HCT116 (cell line): ENCODE data around the gene FBH1. TPM values are rescaled to one million over a fixed set of nuclear protein-coding genes. Genes with fewer than 3 reads are reported as not detected.

Experiments used
- ATAC-seq: fragments of 200-7000 bp; cut with Tn5 transposase; 2 replicates; pipeline ENCODE4 v1.9.1; 2020; ENCODE audit warnings: mild to moderate bottlenecking, moderate library complexity
- BruUV-seq: library from RNA; stranded (reverse); fragments of 400-500 nt; replicated peaks from 2 replicates; lab custom pipeline; 2021; lab: Mats Ljungman, UMichigan
- CTCF ChIA-PET: fragments of 300-600 bp; sonication (Branson Sonifier 250); formaldehyde crosslinking; loops from one replicate; lab custom pipeline; 2021; ENCODE audit warnings: antibody characterized with exemption; lab: Charles Lee
- POLR2A ChIA-PET: fragments of 300-600, 350-600 bp; sonication (Branson Sonifier 250); formaldehyde crosslinking; loops from one replicate; lab custom pipeline; 2021; ENCODE audit warnings: antibody characterized with exemption; lab: Charles Lee
- RAD21 ChIA-PET, 2 experiments: fragments of 300-600 bp; sonication (Branson Sonifier 250); formaldehyde crosslinking; loops; one replicate each; lab custom pipeline; 2023; ENCODE audit warnings: low total read pairs in 2 of 2; ENCODE audit not compliant: uncharacterized antibody in 2 of 2, unreplicated experiment in 2 of 2, low non-redundant PET in 1 of 2; lab: Charles Lee
- DNase-seq: peaks from one replicate; pipeline ENCODE4 v3.0.0-alpha.2; 2010; ENCODE audit warnings: low read depth, low spot score
- H2AFZ ChIP-seq: fragments of 200-600 bp; shearing (Covaris generic), sonication (generic); 2 replicates; pipeline ENCODE4 v1.6.1; 2017; ENCODE audit warnings: low read depth, mixed run types, mixed read lengths, antibody characterized with exemption, low read length; ENCODE audit not compliant: poor library complexity, severe bottlenecking
- H3K27ac ChIP-seq: 2 replicates; pipeline ENCODE4 v1.5.1; 2012; ENCODE audit warnings: low read depth, low read length
- H3K27me3 ChIP-seq: fragments of 200-600 bp; sonication (generic); 2 replicates; pipeline ENCODE4 v1.6.1; 2016; ENCODE audit warnings: mixed run types, low read length, mixed read lengths; ENCODE audit not compliant: insufficient read depth
- H3K36me3 ChIP-seq, 2 experiments: fragments of 200-500 bp in 1 of 2; fragments of 200-600 bp in 1 of 2; sonication (Bioruptor generic) in 1 of 2; sonication (generic) in 1 of 2; 2 replicates each; pipeline versions ENCODE4 v1.5.1 to v1.6.1; 2014 to 2016; ENCODE audit warnings: low read length in 2 of 2, inconsistent platforms in 1 of 2, mixed read lengths in 1 of 2, mixed run types in 1 of 2; ENCODE audit not compliant: insufficient read depth in 2 of 2, control insufficient read depth in 1 of 2
- H3K4me1 ChIP-seq, 2 experiments: fragments of 200-600 bp in 1 of 2; sonication (generic) in 1 of 2; 2 replicates each; pipeline versions ENCODE4 v1.5.1 to v1.6.1; 2012 to 2017; ENCODE audit warnings: low read length in 2 of 2, inconsistent platforms in 1 of 2, mild to moderate bottlenecking in 1 of 2, mixed read lengths in 1 of 2, mixed run types in 1 of 2, moderate library complexity in 1 of 2; ENCODE audit not compliant: insufficient read depth in 2 of 2, control insufficient read depth in 1 of 2
- H3K4me2 ChIP-seq: fragments of 200-600 bp; sonication (generic); 2 replicates; pipeline ENCODE4 v1.6.1; 2017; ENCODE audit warnings: mixed run types, low read length, mixed read lengths
- H3K4me3 ChIP-seq, 2 experiments: fragments of 200-600 bp in 1 of 2; sonication (generic) in 1 of 2; replicated peaks in 1 of 2; 2 replicates each; pipeline ENCODE4 v1.5.1; 2011 to 2016; ENCODE audit warnings: low read length in 2 of 2, control low read depth in 1 of 2, low read depth in 1 of 2, mild to moderate bottlenecking in 1 of 2, mixed read lengths in 1 of 2, mixed run types in 1 of 2
- H3K79me2 ChIP-seq: fragments of 200-600 bp; sonication (generic); 2 replicates; pipeline ENCODE4 v1.6.1; 2017; ENCODE audit warnings: mild to moderate bottlenecking, mixed run types, low read length, moderate library complexity, mixed read lengths; ENCODE audit not compliant: insufficient read depth
- H3K9ac ChIP-seq: fragments of 200-600 bp; sonication (generic); 2 replicates; pipeline ENCODE4 v1.6.1; 2016; ENCODE audit warnings: low read length, mixed read lengths
- H3K9me2 ChIP-seq: fragments of 200-600 bp; sonication (generic), shearing (Covaris generic); 2 replicates; pipeline ENCODE4 v1.6.1; 2017; ENCODE audit warnings: mixed run types, mild to moderate bottlenecking, moderate library complexity; ENCODE audit not compliant: insufficient read depth
- H3K9me3 ChIP-seq, 2 experiments: fragments of 200-500 bp in 1 of 2; fragments of 200-600 bp in 1 of 2; sonication (Bioruptor generic) in 1 of 2; sonication (generic) in 1 of 2; 2 replicates each; pipeline ENCODE4 v1.6.1; 2014 to 2017; ENCODE audit warnings: low read length in 2 of 2, mixed read lengths in 2 of 2, inconsistent platforms in 1 of 2, low read depth in 1 of 2, mild to moderate bottlenecking in 1 of 2, mixed run types in 1 of 2, moderate library complexity in 1 of 2; ENCODE audit not compliant: control insufficient read depth in 1 of 2, insufficient read depth in 1 of 2
- H4K20me1 ChIP-seq: fragments of 200-600 bp; sonication (generic), shearing (Covaris generic); 2 replicates; pipeline ENCODE4 v1.6.1; 2017; ENCODE audit warnings: mixed run types, mild to moderate bottlenecking, moderate library complexity; ENCODE audit not compliant: insufficient read depth
- CBX3 ChIP-seq: IDR thresholded peaks from 2 replicates; pipeline ENCODE4 v1.6.1; 2012; ENCODE audit warnings: low read depth
- CEBPB ChIP-seq: IDR thresholded peaks from 2 replicates; pipeline ENCODE4 v1.6.1; 2012; ENCODE audit warnings: low read depth
- EGR1 ChIP-seq: IDR thresholded peaks from 2 replicates; pipeline ENCODE4 v1.6.1; 2012; ENCODE audit warnings: low read depth
- ELF1 ChIP-seq: IDR thresholded peaks from 2 replicates; pipeline ENCODE4 v1.6.1; 2012; ENCODE audit warnings: low read depth, borderline replicate concordance
- JUND ChIP-seq: IDR thresholded peaks from 2 replicates; pipeline ENCODE4 v1.6.1; 2012
- POLR2A ChIP-seq: IDR thresholded peaks from 2 replicates; pipeline ENCODE4 v1.7.0; 2011; ENCODE audit warnings: borderline replicate concordance; ENCODE audit not compliant: insufficient read depth, insufficient read length; ENCODE audit errors: extremely low read depth
- POLR2AphosphoS5 ChIP-seq: IDR thresholded peaks from 2 replicates; pipeline ENCODE4 v1.6.1; 2011; ENCODE audit warnings: mild to moderate bottlenecking, low read depth, low read length, moderate library complexity
- SP1 ChIP-seq: IDR thresholded peaks from 2 replicates; pipeline ENCODE4 v1.6.1; 2012; ENCODE audit warnings: low read depth
- SRF ChIP-seq: IDR thresholded peaks from 2 replicates; pipeline ENCODE4 v1.6.1; 2012; ENCODE audit warnings: low read depth
- TCF7L2 ChIP-seq: IDR thresholded peaks from 2 replicates; pipeline ENCODE4 v1.7.0; 2011; ENCODE audit warnings: borderline replicate concordance, inconsistent platforms; ENCODE audit not compliant: insufficient read depth, insufficient read length; ENCODE audit errors: extremely low read depth
- YY1 ChIP-seq: IDR thresholded peaks from 2 replicates; pipeline ENCODE4 v1.6.1; 2011; ENCODE audit warnings: low read length, low read depth, moderate library complexity, mild to moderate bottlenecking; ENCODE audit not compliant: insufficient replicate concordance; ENCODE audit errors: extremely low read depth
- ZFX ChIP-seq: fragments of 450-650 bp; IDR thresholded peaks from 2 replicates; pipeline ENCODE4 v1.6.1; 2017
- ZNF274 ChIP-seq: fragments of 200-500 bp; sonication (Bioruptor generic); IDR thresholded peaks from 2 replicates; pipeline ENCODE4 v1.6.1; 2014; ENCODE audit warnings: mild to moderate bottlenecking, low read depth, low read length, inconsistent platforms
- intact Hi-C: fragments of 100-400 bp; cut with micrococcal nuclease; formaldehyde crosslinking; loops from 2 replicates; pipeline ENCODE4 v1.10.0; 2022
- total RNA-seq: library from RNA; stranded (reverse); gene quantifications from one replicate; pipeline ENCODE4 v1.2.1, GENCODE V29; 2021; ENCODE audit not compliant: unreplicated experiment
- TF ChIP-seq, protein P1 (sequence below): IDR thresholded peaks from 2 replicates; pipeline ENCODE4 v1.6.1; 2011; ENCODE audit warnings: mild to moderate bottlenecking, low read length, moderate library complexity; ENCODE audit not compliant: insufficient replicate concordance; ENCODE audit errors: extremely low read depth
- TF ChIP-seq, protein P2 (sequence below): IDR thresholded peaks from 2 replicates; pipeline ENCODE4 v1.6.1; 2012; ENCODE audit warnings: low read depth
- TF ChIP-seq, protein P3 (sequence below): IDR thresholded peaks from 2 replicates; pipeline ENCODE4 v1.6.1; 2012
- TF ChIP-seq, protein P4 (sequence below): IDR thresholded peaks from 2 replicates; pipeline ENCODE4 v1.6.1; 2012

Gene FBH1
- total RNA-seq, 1 experiment from 2014 or later = 70.2 TPM

DNA sequence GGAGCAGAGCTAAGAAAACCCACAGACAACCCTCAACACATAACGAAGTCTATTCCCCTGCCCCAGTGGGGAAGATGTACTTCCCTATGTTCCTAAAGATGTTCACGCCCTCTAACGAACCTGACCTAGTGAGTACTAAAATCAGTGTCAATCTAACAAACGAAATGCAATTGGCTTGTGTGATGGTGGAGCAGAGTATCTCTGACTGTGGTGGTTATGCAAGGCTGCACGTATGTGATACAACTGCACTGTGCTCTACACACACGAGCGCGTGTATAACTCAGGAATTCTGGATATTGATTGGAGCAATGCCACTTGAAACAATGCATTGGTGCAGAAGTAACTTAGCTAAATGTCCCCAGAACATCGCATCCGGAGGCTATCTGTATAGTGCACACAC lies 1.7 kb upstream of the FBH1 start:
- Histone ChIP-seq H3K36me3 (peaks cover 22 to 30% of the 10 kb centered on the region in 2 experiments; a peak in 3 of 4 replicates), H3K9ac (peak overlapping the region; percentile 97), H3K4me2 (peak overlapping the region; percentile 97), H3K27me3 (no peaks in the 10 kb centered on the region), H3K9me3 (no peaks in the 10 kb centered on the region), H3K4me1 (peaks cover 11 to 20% of the 10 kb centered on the region in 2 experiments; a peak in 3 of 4 replicates), H3K4me3 (peak overlapping the region; percentile 61 to 98), H4K20me1 (no peaks in the 10 kb centered on the region), H3K9me2 (no peaks in the 10 kb centered on the region), H3K79me2 (peaks cover 45% of the 10 kb centered on the region), H3K27ac (peak overlapping the region; percentile 78; the same call in 1 of the 2 replicates), H2AFZ (no peak overlapping the region)
- ChIA-PET POLR2A (no interaction called here), RAD21 (no interaction called here), CTCF (no interaction called here)
- no TSS peak for BruUV-seq
- no peak for ATAC-seq
- TF ChIP-seq POLR2AphosphoS5 (no peak), CBX3 (no peak), TCF7L2 (no peak), ZNF274 (no peak), POLR2A (no peak), ZFX (no peak), JUND (no peak), EGR1 (no peak), YY1 (no peak), ELF1 (no peak), SP1 (no peak), SRF (no peak), CEBPB (no peak)
- TF ChIP-seq, protein P1, sequence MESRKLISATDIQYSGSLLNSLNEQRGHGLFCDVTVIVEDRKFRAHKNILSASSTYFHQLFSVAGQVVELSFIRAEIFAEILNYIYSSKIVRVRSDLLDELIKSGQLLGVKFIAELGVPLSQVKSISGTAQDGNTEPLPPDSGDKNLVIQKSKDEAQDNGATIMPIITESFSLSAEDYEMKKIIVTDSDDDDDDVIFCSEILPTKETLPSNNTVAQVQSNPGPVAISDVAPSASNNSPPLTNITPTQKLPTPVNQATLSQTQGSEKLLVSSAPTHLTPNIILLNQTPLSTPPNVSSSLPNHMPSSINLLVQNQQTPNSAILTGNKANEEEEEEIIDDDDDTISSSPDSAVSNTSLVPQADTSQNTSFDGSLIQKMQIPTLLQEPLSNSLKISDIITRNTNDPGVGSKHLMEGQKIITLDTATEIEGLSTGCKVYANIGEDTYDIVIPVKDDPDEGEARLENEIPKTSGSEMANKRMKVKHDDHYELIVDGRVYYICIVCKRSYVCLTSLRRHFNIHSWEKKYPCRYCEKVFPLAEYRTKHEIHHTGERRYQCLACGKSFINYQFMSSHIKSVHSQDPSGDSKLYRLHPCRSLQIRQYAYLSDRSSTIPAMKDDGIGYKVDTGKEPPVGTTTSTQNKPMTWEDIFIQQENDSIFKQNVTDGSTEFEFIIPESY = no peak
- TF ChIP-seq, protein P2, sequence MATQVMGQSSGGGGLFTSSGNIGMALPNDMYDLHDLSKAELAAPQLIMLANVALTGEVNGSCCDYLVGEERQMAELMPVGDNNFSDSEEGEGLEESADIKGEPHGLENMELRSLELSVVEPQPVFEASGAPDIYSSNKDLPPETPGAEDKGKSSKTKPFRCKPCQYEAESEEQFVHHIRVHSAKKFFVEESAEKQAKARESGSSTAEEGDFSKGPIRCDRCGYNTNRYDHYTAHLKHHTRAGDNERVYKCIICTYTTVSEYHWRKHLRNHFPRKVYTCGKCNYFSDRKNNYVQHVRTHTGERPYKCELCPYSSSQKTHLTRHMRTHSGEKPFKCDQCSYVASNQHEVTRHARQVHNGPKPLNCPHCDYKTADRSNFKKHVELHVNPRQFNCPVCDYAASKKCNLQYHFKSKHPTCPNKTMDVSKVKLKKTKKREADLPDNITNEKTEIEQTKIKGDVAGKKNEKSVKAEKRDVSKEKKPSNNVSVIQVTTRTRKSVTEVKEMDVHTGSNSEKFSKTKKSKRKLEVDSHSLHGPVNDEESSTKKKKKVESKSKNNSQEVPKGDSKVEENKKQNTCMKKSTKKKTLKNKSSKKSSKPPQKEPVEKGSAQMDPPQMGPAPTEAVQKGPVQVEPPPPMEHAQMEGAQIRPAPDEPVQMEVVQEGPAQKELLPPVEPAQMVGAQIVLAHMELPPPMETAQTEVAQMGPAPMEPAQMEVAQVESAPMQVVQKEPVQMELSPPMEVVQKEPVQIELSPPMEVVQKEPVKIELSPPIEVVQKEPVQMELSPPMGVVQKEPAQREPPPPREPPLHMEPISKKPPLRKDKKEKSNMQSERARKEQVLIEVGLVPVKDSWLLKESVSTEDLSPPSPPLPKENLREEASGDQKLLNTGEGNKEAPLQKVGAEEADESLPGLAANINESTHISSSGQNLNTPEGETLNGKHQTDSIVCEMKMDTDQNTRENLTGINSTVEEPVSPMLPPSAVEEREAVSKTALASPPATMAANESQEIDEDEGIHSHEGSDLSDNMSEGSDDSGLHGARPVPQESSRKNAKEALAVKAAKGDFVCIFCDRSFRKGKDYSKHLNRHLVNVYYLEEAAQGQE = no peak
- TF ChIP-seq, protein P3, sequence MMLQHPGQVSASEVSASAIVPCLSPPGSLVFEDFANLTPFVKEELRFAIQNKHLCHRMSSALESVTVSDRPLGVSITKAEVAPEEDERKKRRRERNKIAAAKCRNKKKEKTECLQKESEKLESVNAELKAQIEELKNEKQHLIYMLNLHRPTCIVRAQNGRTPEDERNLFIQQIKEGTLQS = no peak
- TF ChIP-seq, protein P4, sequence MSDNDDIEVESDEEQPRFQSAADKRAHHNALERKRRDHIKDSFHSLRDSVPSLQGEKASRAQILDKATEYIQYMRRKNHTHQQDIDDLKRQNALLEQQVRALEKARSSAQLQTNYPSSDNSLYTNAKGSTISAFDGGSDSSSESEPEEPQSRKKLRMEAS = no peak
- intact Hi-C loops = no loop called here
- no peak for DNase-seq
